ENCODE measurements around the gene LSAMP.

The LSAMP gene

GRCh38 chr3:116394365-116394764, 50.9 kb downstream of the LSAMP start:
- Histone ChIP-seq H3K27me3 (no peaks in the 10 kb centered on the region), H3K36me3 (no peaks in the 10 kb centered on the region), H3K27ac (no peak overlapping the region), H3K9me3 (no peaks in the 10 kb centered on the region), H3K4me1 (ENCODE audit: control insufficient read depth in 1 of 2, insufficient read depth in 1 of 2, low read depth in 1 of 2, low read length in 1 of 2) (no peaks in the 10 kb centered on the region), H3K4me3 (ENCODE audit: low read depth in 1 of 2, low read length in 1 of 2) (no peak overlapping the region)
- TF ChIP-seq, protein P1, sequence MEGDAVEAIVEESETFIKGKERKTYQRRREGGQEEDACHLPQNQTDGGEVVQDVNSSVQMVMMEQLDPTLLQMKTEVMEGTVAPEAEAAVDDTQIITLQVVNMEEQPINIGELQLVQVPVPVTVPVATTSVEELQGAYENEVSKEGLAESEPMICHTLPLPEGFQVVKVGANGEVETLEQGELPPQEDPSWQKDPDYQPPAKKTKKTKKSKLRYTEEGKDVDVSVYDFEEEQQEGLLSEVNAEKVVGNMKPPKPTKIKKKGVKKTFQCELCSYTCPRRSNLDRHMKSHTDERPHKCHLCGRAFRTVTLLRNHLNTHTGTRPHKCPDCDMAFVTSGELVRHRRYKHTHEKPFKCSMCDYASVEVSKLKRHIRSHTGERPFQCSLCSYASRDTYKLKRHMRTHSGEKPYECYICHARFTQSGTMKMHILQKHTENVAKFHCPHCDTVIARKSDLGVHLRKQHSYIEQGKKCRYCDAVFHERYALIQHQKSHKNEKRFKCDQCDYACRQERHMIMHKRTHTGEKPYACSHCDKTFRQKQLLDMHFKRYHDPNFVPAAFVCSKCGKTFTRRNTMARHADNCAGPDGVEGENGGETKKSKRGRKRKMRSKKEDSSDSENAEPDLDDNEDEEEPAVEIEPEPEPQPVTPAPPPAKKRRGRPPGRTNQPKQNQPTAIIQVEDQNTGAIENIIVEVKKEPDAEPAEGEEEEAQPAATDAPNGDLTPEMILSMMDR (IDR thresholded peaks at IDR 0.05) = no peak

DNA sequence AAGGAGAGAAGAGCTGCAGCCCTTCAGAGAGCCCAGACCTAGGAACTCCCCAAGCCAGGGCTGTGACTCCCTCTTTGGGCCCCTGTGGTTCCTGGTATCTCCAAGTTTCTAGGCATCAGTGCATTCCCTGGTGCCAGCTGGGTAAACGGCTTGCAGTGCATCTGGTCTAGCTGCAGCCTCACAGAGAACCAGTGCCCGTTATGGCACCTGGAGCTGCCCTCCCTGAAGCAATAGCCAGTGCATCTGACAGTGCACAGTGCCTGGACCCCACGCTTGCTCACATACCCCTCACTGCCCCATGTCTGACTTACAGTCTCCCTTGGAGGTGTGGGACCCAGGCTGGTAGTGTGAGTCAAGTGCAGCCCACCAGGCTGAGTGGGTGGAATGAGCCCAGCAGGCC, 52.1 kb downstream of the LSAMP start:
- Histone ChIP-seq H3K4me1 (ENCODE audit: control insufficient read depth in 1 of 2, insufficient read depth in 1 of 2, low read depth in 1 of 2, low read length in 1 of 2) (no peaks in the 10 kb centered on the region), H3K4me3 (ENCODE audit: low read depth in 1 of 2, low read length in 1 of 2) (no peak overlapping the region), H3K27me3 (no peaks in the 10 kb centered on the region), H3K36me3 (no peaks in the 10 kb centered on the region), H3K9me3 (no peaks in the 10 kb centered on the region), H3K27ac (no peak overlapping the region)
- TF ChIP-seq, protein P1 (IDR thresholded peaks at IDR 0.05) = no peak

- H3K27me3 ChIP-seq = no peaks in the 10 kb centered on the region
These were observed 53.0 kb downstream of the LSAMP start for GRCh38 chr3:116392291-116392690.

DNA sequence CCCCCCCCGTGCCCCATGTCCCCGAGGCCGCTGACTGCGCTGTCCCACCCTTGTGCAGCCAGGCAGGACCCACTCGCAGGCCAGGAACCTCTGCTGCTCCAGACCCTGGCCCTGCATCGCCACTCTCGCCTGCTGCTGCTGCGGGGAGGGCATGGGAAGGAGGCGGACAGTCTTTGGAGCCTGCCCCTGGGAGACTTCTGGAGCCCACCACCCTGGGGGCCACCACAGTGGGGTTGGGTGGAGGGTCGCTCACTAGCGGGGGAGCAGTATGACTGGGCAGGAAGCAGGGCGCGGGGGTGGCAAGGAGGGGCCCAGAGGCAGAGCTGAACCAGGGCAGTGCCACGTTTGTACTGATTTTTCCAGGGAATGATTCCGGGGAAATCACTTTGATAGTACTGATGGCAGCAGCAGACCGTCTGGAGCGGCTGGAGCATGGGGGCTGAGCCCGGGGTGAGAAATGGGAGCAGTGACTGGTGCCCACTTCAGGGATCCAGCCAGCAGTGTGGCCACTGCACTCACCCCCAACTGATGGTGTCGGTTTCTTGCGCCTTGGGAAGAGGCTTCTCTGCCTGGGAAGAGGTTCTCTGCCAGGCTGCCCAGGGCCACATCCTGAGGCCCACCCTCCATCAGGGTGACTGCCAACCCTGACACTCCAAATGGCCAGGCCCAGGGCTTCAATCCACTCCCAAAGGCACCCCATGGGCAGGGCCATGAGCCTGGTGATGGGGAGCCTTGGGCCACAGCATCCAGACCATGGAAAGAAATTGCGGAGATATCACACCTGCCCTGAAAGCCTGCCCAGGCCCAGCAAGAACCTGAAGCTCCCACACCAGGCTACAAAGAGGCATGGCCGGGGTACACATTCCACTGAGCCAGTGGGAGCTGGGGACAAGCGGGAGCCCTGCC, 53.7 kb downstream of the LSAMP start:
- no peaks in the 10 kb centered on the region for H3K27me3 ChIP-seq
- no peak overlapping the region for H3K4me3 ChIP-seq (ENCODE audit: low read depth in 1 of 2, low read length in 1 of 2)
- H3K4me1 ChIP-seq (ENCODE audit: control insufficient read depth in 1 of 2, insufficient read depth in 1 of 2, low read depth in 1 of 2, low read length in 1 of 2) = no peaks in the 10 kb centered on the region
- H3K9me3 ChIP-seq = no peaks in the 10 kb centered on the region
- H3K36me3 ChIP-seq = no peaks in the 10 kb centered on the region
- TF ChIP-seq, protein P1 (IDR thresholded peaks at IDR 0.05) = no peak
- no peak overlapping the region for H3K27ac ChIP-seq

More at GRCh38 chr3:116392291-116392690, 53.0 kb downstream of the LSAMP start:
- TF ChIP-seq, protein P1 (IDR thresholded peaks at IDR 0.05) = no peak
- Histone ChIP-seq H3K4me3 (ENCODE audit: low read depth in 1 of 2, low read length in 1 of 2) (no peak overlapping the region), H3K4me1 (ENCODE audit: control insufficient read depth in 1 of 2, insufficient read depth in 1 of 2, low read depth in 1 of 2, low read length in 1 of 2) (no peaks in the 10 kb centered on the region), H3K27ac (no peak overlapping the region), H3K9me3 (no peaks in the 10 kb centered on the region), H3K36me3 (no peaks in the 10 kb centered on the region)

DNA sequence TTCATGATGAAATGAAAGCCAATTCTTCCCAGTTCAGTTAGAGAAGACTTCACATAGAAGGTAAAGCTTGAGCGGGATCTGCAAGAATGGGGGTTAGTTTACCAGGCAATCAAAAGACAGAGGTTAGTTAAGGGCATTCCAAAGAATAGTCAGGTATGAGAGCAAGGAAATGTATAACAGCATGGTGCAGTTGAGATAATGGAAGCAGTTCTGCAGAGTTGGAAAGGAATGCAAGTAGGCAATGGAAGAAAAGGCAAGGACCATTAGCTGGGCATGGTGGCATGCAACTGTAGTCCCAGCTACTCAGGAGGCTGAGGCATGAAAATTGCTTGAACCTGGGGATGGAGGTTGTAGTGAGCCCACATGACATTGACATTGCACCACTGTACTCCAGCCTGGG, 55.0 kb downstream of the LSAMP start:
- H3K9me3 ChIP-seq = no peaks in the 10 kb centered on the region
- TF ChIP-seq, protein P1 (IDR thresholded peaks at IDR 0.05) = no peak
- H3K4me3 ChIP-seq (ENCODE audit: low read depth in 1 of 2, low read length in 1 of 2) = no peak overlapping the region
- no peaks in the 10 kb centered on the region for H3K36me3 ChIP-seq
- H3K27me3 ChIP-seq = no peaks in the 10 kb centered on the region
- no peak overlapping the region for H3K27ac ChIP-seq
- H3K4me1 ChIP-seq (ENCODE audit: control insufficient read depth in 1 of 2, insufficient read depth in 1 of 2, low read depth in 1 of 2, low read length in 1 of 2) = no peaks in the 10 kb centered on the region
